ENCODE measurements around the gene MGAT4C. TPM values are rescaled to one million over a fixed set of nuclear protein-coding genes. Genes with fewer than 3 reads are reported as not detected.

The MGAT4C gene
- total and polyA plus RNA-seq, 2 of the 8 experiments (the other 6 are each of a cell fraction or from before 2014, with no cell fraction given), result 1.6 to 2.5 TPM

DNA sequence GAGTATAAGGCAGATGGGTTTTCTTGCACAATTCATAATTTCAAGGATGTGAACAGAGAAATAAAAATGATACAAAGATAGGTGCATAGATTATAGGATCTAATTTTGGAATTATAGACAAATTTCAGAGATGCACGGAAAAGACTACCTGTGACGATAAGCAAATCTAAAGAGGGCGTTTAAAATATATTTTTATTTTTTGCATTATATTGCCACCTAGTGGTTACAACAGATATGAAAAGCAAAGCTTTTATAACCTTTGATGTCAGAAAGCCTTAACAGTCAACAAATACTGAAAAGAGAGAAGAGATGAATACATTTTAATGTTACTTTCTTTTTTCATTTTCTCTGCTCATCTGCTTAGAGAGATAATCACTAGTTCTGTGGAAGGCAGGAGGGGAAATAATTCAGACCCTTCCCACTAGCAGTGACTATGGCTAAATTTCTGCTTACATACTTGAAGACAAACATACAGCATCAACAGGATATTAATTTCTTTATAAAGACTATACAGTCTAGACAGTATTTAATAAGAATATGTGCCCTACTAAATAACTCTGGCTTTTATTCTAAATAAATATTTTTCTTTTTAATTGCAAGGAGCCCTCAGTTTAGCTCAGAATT lies 335.8 kb downstream of the MGAT4C start (continued):
- TF ChIP-seq, protein P1, sequence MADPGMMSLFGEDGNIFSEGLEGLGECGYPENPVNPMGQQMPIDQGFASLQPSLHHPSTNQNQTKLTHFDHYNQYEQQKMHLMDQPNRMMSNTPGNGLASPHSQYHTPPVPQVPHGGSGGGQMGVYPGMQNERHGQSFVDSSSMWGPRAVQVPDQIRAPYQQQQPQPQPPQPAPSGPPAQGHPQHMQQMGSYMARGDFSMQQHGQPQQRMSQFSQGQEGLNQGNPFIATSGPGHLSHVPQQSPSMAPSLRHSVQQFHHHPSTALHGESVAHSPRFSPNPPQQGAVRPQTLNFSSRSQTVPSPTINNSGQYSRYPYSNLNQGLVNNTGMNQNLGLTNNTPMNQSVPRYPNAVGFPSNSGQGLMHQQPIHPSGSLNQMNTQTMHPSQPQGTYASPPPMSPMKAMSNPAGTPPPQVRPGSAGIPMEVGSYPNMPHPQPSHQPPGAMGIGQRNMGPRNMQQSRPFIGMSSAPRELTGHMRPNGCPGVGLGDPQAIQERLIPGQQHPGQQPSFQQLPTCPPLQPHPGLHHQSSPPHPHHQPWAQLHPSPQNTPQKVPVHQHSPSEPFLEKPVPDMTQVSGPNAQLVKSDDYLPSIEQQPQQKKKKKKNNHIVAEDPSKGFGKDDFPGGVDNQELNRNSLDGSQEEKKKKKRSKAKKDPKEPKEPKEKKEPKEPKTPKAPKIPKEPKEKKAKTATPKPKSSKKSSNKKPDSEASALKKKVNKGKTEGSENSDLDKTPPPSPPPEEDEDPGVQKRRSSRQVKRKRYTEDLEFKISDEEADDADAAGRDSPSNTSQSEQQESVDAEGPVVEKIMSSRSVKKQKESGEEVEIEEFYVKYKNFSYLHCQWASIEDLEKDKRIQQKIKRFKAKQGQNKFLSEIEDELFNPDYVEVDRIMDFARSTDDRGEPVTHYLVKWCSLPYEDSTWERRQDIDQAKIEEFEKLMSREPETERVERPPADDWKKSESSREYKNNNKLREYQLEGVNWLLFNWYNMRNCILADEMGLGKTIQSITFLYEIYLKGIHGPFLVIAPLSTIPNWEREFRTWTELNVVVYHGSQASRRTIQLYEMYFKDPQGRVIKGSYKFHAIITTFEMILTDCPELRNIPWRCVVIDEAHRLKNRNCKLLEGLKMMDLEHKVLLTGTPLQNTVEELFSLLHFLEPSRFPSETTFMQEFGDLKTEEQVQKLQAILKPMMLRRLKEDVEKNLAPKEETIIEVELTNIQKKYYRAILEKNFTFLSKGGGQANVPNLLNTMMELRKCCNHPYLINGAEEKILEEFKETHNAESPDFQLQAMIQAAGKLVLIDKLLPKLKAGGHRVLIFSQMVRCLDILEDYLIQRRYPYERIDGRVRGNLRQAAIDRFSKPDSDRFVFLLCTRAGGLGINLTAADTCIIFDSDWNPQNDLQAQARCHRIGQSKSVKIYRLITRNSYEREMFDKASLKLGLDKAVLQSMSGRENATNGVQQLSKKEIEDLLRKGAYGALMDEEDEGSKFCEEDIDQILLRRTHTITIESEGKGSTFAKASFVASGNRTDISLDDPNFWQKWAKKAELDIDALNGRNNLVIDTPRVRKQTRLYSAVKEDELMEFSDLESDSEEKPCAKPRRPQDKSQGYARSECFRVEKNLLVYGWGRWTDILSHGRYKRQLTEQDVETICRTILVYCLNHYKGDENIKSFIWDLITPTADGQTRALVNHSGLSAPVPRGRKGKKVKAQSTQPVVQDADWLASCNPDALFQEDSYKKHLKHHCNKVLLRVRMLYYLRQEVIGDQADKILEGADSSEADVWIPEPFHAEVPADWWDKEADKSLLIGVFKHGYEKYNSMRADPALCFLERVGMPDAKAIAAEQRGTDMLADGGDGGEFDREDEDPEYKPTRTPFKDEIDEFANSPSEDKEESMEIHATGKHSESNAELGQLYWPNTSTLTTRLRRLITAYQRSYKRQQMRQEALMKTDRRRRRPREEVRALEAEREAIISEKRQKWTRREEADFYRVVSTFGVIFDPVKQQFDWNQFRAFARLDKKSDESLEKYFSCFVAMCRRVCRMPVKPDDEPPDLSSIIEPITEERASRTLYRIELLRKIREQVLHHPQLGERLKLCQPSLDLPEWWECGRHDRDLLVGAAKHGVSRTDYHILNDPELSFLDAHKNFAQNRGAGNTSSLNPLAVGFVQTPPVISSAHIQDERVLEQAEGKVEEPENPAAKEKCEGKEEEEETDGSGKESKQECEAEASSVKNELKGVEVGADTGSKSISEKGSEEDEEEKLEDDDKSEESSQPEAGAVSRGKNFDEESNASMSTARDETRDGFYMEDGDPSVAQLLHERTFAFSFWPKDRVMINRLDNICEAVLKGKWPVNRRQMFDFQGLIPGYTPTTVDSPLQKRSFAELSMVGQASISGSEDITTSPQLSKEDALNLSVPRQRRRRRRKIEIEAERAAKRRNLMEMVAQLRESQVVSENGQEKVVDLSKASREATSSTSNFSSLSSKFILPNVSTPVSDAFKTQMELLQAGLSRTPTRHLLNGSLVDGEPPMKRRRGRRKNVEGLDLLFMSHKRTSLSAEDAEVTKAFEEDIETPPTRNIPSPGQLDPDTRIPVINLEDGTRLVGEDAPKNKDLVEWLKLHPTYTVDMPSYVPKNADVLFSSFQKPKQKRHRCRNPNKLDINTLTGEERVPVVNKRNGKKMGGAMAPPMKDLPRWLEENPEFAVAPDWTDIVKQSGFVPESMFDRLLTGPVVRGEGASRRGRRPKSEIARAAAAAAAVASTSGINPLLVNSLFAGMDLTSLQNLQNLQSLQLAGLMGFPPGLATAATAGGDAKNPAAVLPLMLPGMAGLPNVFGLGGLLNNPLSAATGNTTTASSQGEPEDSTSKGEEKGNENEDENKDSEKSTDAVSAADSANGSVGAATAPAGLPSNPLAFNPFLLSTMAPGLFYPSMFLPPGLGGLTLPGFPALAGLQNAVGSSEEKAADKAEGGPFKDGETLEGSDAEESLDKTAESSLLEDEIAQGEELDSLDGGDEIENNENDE (IDR thresholded peaks at IDR 0.05; ENCODE audit: insufficient replicate concordance, low read length), result no peak
- TF ChIP-seq EZH2 (IDR thresholded peaks at IDR 0.05; ENCODE audit: low read depth, low read length, severe bottlenecking) (no peak), SRF (IDR thresholded peaks at IDR 0.05; ENCODE audit: low read depth, low read length) (no peak), MAFK (IDR thresholded peaks at IDR 0.05; ENCODE audit: low read depth, low read length) (no peak), CBX8 (IDR thresholded peaks at IDR 0.05; ENCODE audit: borderline replicate concordance, low read depth, low read length) (no peak), GTF2F1 (IDR thresholded peaks at IDR 0.05; ENCODE audit: borderline replicate concordance, low read depth, low read length) (no peak), RAD21 (IDR thresholded peaks at IDR 0.05 in 1 of 2, conservative IDR thresholded peaks at IDR 0.05 in 1 of 2; ENCODE audit: low read depth in 2 of 2, low read length in 2 of 2) (peak; percentile 56 to 70), PHF8 (conservative IDR thresholded peaks at IDR 0.05; ENCODE audit: low read depth, low read length) (no peak), JUND (IDR thresholded peaks at IDR 0.05; ENCODE audit: low read length) (no peak), ASH2L (IDR thresholded peaks at IDR 0.05; ENCODE audit: low read length) (no peak)

Measured in H1 (cell line).